Esophagus squamous epithelium (tissue), 4 donors: Measurements from ENCODE around the gene VPS4B.

Source experiments
- CTCF ChIP-seq, 6 experiments: fragments of 450-650 bp in 4 of 6; fragments of 200-600 bp in 2 of 6; sonication (generic) in 2 of 6; IDR thresholded peaks; one replicate each; pipeline ENCODE4 v1.5.1; 2016 to 2019; ENCODE audit warnings: antibody characterized with exemption in 6 of 6, mild to moderate bottlenecking in 4 of 6, moderate library complexity in 4 of 6
- POLR2A ChIP-seq, 4 donors: fragments of 450-650 bp; IDR thresholded peaks; one replicate each; pipeline ENCODE4 v1.6.1; 2017; ENCODE audit warnings: antibody characterized with exemption in 4 of 4, mild to moderate bottlenecking in 4 of 4, moderate library complexity in 3 of 4

- TF ChIP-seq CTCF (IDR thresholded peaks at IDR 0.05): no peak
- TF ChIP-seq POLR2A (IDR thresholded peaks at IDR 0.05): no peak
These were observed 77.4 kb downstream of the VPS4B start for GRCh38 chr18:63344918-63345317.
